ENCODE results near the gene INAVA. TPM values are rescaled to one million over a fixed set of nuclear protein-coding genes. Genes with fewer than 3 reads are reported as not detected.
"Not testable (repeated sequence)": the region's sequence is repeated elsewhere in the genome, so short reads cannot be mapped to it uniquely, and the experiment has no call there.

The INAVA gene
- total and polyA plus RNA-seq, 4 donors: 5.8 to 17.1 (median 9.3) TPM

DNA sequence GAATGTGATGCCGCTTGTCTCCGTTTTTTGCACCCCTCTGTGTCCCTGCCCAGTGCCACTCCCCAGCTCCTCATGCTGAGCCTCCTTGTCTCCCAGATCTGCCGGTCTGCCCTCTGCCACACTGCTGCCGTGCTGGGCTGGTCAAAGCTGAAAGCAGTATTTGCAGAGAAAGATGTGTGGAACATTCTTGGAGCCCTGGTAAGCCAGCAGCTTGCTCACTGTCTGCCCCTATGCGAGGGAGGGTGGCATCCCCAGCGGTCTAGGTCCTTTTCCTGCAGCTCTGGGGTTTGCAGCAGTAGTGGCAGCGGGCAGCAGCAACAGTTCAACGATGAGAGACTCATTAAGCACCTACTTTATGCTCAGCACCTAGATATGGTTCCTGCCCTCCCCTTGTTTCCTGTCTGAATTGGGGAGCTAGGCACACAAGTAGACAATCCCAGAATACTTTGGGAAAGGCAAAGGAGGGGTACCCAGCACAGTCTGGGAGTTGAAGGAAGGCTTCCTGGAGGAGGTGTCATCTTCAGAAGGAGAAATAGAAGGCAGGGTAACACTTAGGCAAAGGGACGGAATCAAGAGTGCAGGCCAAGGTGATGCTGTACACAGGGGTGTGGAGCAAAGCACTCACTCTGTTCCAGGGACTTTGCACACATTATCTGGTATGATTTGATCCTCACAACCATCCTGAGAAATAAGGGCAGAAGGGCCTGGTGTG lies 65.7 kb downstream of the INAVA start:
- DNase-seq: no peak

DNA sequence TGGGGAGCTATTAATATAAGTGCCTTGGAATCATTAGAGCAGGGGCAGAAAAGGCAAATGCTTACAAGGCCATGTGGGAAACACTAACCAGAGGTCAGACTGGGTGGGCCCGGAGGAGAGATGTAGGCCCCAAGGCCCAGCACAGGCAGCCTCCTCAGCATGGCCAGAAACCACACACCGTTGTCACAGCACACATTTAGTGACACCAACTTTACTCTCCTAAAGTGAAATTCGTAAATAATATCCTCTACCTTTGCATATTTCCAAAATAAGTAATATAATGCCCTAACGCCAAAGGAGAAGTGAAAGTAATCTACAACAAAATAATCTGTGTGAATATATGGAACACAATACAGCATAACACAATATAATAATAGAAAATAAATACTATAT lies 66.2 kb downstream of the INAVA start:
- no peaks in the 10 kb centered on the region for H3K27me3 ChIP-seq (ENCODE audit: control insufficient read depth in 3 of 3, insufficient read depth in 3 of 3, low read length in 2 of 3)
- no peak overlapping the region for H3K4me3 ChIP-seq
- H3K9ac ChIP-seq (ENCODE audit: insufficient read depth in 1 of 2, low read length in 2 of 2): no peak overlapping the region
- peaks cover 0 to 8% (median 0%) of the 10 kb centered on the region in 5 donors for H3K4me1 ChIP-seq (ENCODE audit: control insufficient read depth in 5 of 5, insufficient read depth in 5 of 5, low read length in 5 of 5)
- no peak for ATAC-seq (ENCODE audit: insufficient read depth, low FRiP score)
- TF ChIP-seq, protein P1, sequence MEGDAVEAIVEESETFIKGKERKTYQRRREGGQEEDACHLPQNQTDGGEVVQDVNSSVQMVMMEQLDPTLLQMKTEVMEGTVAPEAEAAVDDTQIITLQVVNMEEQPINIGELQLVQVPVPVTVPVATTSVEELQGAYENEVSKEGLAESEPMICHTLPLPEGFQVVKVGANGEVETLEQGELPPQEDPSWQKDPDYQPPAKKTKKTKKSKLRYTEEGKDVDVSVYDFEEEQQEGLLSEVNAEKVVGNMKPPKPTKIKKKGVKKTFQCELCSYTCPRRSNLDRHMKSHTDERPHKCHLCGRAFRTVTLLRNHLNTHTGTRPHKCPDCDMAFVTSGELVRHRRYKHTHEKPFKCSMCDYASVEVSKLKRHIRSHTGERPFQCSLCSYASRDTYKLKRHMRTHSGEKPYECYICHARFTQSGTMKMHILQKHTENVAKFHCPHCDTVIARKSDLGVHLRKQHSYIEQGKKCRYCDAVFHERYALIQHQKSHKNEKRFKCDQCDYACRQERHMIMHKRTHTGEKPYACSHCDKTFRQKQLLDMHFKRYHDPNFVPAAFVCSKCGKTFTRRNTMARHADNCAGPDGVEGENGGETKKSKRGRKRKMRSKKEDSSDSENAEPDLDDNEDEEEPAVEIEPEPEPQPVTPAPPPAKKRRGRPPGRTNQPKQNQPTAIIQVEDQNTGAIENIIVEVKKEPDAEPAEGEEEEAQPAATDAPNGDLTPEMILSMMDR (IDR thresholded peaks at IDR 0.05; ENCODE audit: control extremely low read depth, extremely low read depth): no peak
- H3K36me3 ChIP-seq (ENCODE audit: control insufficient read depth in 4 of 4, insufficient read depth in 4 of 4, low read length in 4 of 4): no peaks in the 10 kb centered on the region
- 91 to 93% methylated on average over 4 of the region's 4 CpGs for WGBS, 2 donors
- no peaks in the 10 kb centered on the region for H3K9me3 ChIP-seq (ENCODE audit: control insufficient read depth in 4 of 4, insufficient read depth in 3 of 4, low read length in 3 of 4)
- no peak for DNase-seq
- H3K27ac ChIP-seq (ENCODE audit: low read depth in 1 of 2, low read length in 1 of 2): no peak overlapping the region

More for the DNA sequence above, 65.7 kb downstream of the INAVA start:
- no peak for ATAC-seq (ENCODE audit: insufficient read depth, low FRiP score)
- Histone ChIP-seq H3K9ac (ENCODE audit: insufficient read depth in 1 of 2, low read length in 2 of 2) (no peak overlapping the region), H3K9me3 (ENCODE audit: control insufficient read depth in 4 of 4, insufficient read depth in 3 of 4, low read length in 3 of 4) (no peaks in the 10 kb centered on the region), H3K4me3 (no peak overlapping the region), H3K4me1 (ENCODE audit: control insufficient read depth in 5 of 5, insufficient read depth in 5 of 5, low read length in 5 of 5) (peaks cover 0 to 5% (median 0%) of the 10 kb centered on the region in 5 donors), H3K27ac (ENCODE audit: low read depth in 1 of 2, low read length in 1 of 2) (no peak overlapping the region), H3K36me3 (ENCODE audit: control insufficient read depth in 4 of 4, insufficient read depth in 4 of 4, low read length in 4 of 4) (no peaks in the 10 kb centered on the region), H3K27me3 (ENCODE audit: control insufficient read depth in 3 of 3, insufficient read depth in 3 of 3, low read length in 2 of 3) (no peaks in the 10 kb centered on the region)
- 77 to 87% methylated on average over 9 of the region's 9 CpGs for WGBS, 2 donors
- TF ChIP-seq, protein P1 (IDR thresholded peaks at IDR 0.05; ENCODE audit: control extremely low read depth, extremely low read depth): no peak

- H3K27me3 ChIP-seq (ENCODE audit: control insufficient read depth in 3 of 3, insufficient read depth in 3 of 3, low read length in 2 of 3); H3K27ac ChIP-seq (ENCODE audit: low read depth in 1 of 2, low read length in 1 of 2); H3K4me3 ChIP-seq; DNase-seq; ATAC-seq (ENCODE audit: insufficient read depth, low FRiP score); H3K9me3 ChIP-seq (ENCODE audit: control insufficient read depth in 4 of 4, insufficient read depth in 3 of 4, low read length in 3 of 4); H3K4me1 ChIP-seq (ENCODE audit: control insufficient read depth in 5 of 5, insufficient read depth in 5 of 5, low read length in 5 of 5); H3K9ac ChIP-seq (ENCODE audit: insufficient read depth in 1 of 2, low read length in 2 of 2); H3K36me3 ChIP-seq (ENCODE audit: control insufficient read depth in 4 of 4, insufficient read depth in 4 of 4, low read length in 4 of 4): not testable (repeated sequence)
- 95% methylated on average over 11 of the region's 11 CpGs for WGBS, 2 donors
Observed at GRCh38 chr1:200962151-200962550, 67.5 kb downstream of the INAVA start.

DNA sequence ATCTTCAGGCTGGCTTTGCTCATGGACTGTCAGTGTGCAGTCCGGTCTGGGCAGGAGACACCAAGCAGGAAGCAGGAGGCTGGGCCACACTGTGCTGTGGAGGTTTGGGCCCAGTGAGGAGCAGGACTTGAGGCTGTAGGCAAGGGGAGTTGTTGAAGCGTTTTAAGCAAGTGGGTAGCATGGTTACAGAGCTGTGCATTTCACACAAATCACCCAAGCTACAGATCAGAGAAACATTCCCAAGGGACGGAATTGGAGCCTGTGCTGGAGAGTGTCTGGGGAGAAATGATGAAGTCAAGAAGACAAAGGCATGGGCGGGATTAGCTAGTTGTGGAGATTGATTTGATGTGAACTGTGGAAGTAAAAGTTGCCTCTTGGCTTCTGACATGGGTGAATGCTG lies 67.9 kb downstream of the INAVA start:
- no peak overlapping the region for H3K9ac ChIP-seq (ENCODE audit: insufficient read depth in 1 of 2, low read length in 2 of 2)
- DNase-seq: no peak
- peaks cover 0 to 8% (median 0%) of the 10 kb centered on the region in 5 donors for H3K4me1 ChIP-seq (ENCODE audit: control insufficient read depth in 5 of 5, insufficient read depth in 5 of 5, low read length in 5 of 5)
- no peak for ATAC-seq (ENCODE audit: insufficient read depth, low FRiP score)
- 84 to 90% methylated on average over 4 of the region's 4 CpGs for WGBS, 2 donors
- H3K27ac ChIP-seq (ENCODE audit: low read depth in 1 of 2, low read length in 1 of 2): no peak overlapping the region
- H3K4me3 ChIP-seq: no peak overlapping the region
- no peaks in the 10 kb centered on the region for H3K36me3 ChIP-seq (ENCODE audit: control insufficient read depth in 4 of 4, insufficient read depth in 4 of 4, low read length in 4 of 4)
- TF ChIP-seq, protein P1 (IDR thresholded peaks at IDR 0.05; ENCODE audit: control extremely low read depth, extremely low read depth): no peak
- no peaks in the 10 kb centered on the region for H3K9me3 ChIP-seq (ENCODE audit: control insufficient read depth in 4 of 4, insufficient read depth in 3 of 4, low read length in 3 of 4)
- no peaks in the 10 kb centered on the region for H3K27me3 ChIP-seq (ENCODE audit: control insufficient read depth in 3 of 3, insufficient read depth in 3 of 3, low read length in 2 of 3)

Data from lung (tissue), 12 donors.